ENCODE measurements around the gene LPP.

The LPP gene

GRCh38 chr3:188204526-188204925 is 50.6 kb downstream of the LPP start:
- Histone ChIP-seq H3K4me1 (ENCODE audit: control insufficient read depth, insufficient read depth, low read length) (peaks cover 7% of the 10 kb centered on the region), H3K9ac (ENCODE audit: low read depth, low read length) (no peak overlapping the region), H3K4me3 (ENCODE audit: low read depth, low read length) (no peak overlapping the region), H3K36me3 (ENCODE audit: control insufficient read depth, insufficient read depth, low read length) (no peaks in the 10 kb centered on the region), H3K27me3 (ENCODE audit: control insufficient read depth, insufficient read depth, low read length) (no peaks in the 10 kb centered on the region), H3K9me3 (ENCODE audit: control insufficient read depth, insufficient read depth, low read length) (no peaks in the 10 kb centered on the region)

GRCh38 chr3:188205992-188206416 is 52.0 kb downstream of the LPP start:
- Histone ChIP-seq H3K36me3 (ENCODE audit: control insufficient read depth, insufficient read depth, low read length) (no peaks in the 10 kb centered on the region), H3K27me3 (ENCODE audit: control insufficient read depth, insufficient read depth, low read length) (no peaks in the 10 kb centered on the region), H3K4me1 (ENCODE audit: control insufficient read depth, insufficient read depth, low read length) (peaks cover 7% of the 10 kb centered on the region), H3K9me3 (ENCODE audit: control insufficient read depth, insufficient read depth, low read length) (no peaks in the 10 kb centered on the region), H3K4me3 (ENCODE audit: low read depth, low read length) (no peak overlapping the region), H3K9ac (ENCODE audit: low read depth, low read length) (no peak overlapping the region)

- H3K9ac ChIP-seq (ENCODE audit: low read depth, low read length) = no peak overlapping the region
- no peaks in the 10 kb centered on the region for H3K27me3 ChIP-seq (ENCODE audit: control insufficient read depth, insufficient read depth, low read length)
- no peaks in the 10 kb centered on the region for H3K36me3 ChIP-seq (ENCODE audit: control insufficient read depth, insufficient read depth, low read length)
- no peaks in the 10 kb centered on the region for H3K9me3 ChIP-seq (ENCODE audit: control insufficient read depth, insufficient read depth, low read length)
- no peak overlapping the region for H3K4me3 ChIP-seq (ENCODE audit: low read depth, low read length)
- H3K4me1 ChIP-seq (ENCODE audit: control insufficient read depth, insufficient read depth, low read length) = peaks cover 7% of the 10 kb centered on the region
These were observed 52.8 kb downstream of the LPP start for GRCh38 chr3:188206787-188207186.

GRCh38 chr3:188207941-188208515 is 54.1 kb downstream of the LPP start:
- H3K4me3 ChIP-seq (ENCODE audit: low read depth, low read length) = no peak overlapping the region
- H3K9ac ChIP-seq (ENCODE audit: low read depth, low read length) = no peak overlapping the region
- no peaks in the 10 kb centered on the region for H3K9me3 ChIP-seq (ENCODE audit: control insufficient read depth, insufficient read depth, low read length)
- peaks cover 7% of the 10 kb centered on the region for H3K4me1 ChIP-seq (ENCODE audit: control insufficient read depth, insufficient read depth, low read length)
- H3K27me3 ChIP-seq (ENCODE audit: control insufficient read depth, insufficient read depth, low read length) = no peaks in the 10 kb centered on the region
- H3K36me3 ChIP-seq (ENCODE audit: control insufficient read depth, insufficient read depth, low read length) = no peaks in the 10 kb centered on the region

- no peaks in the 10 kb centered on the region for H3K36me3 ChIP-seq (ENCODE audit: control insufficient read depth, insufficient read depth, low read length)
- H3K4me3 ChIP-seq (ENCODE audit: low read depth, low read length) = no peak overlapping the region
- H3K9ac ChIP-seq (ENCODE audit: low read depth, low read length) = no peak overlapping the region
- no peaks in the 10 kb centered on the region for H3K9me3 ChIP-seq (ENCODE audit: control insufficient read depth, insufficient read depth, low read length)
- no peaks in the 10 kb centered on the region for H3K27me3 ChIP-seq (ENCODE audit: control insufficient read depth, insufficient read depth, low read length)
- H3K4me1 ChIP-seq (ENCODE audit: control insufficient read depth, insufficient read depth, low read length) = peaks cover 7% of the 10 kb centered on the region
These were observed 54.6 kb downstream of the LPP start for GRCh38 chr3:188208516-188208981.

GRCh38 chr3:188209034-188209433 is 55.1 kb downstream of the LPP start:
- Histone ChIP-seq H3K9ac (ENCODE audit: low read depth, low read length) (no peak overlapping the region), H3K4me3 (ENCODE audit: low read depth, low read length) (no peak overlapping the region), H3K27me3 (ENCODE audit: control insufficient read depth, insufficient read depth, low read length) (no peaks in the 10 kb centered on the region), H3K9me3 (ENCODE audit: control insufficient read depth, insufficient read depth, low read length) (no peaks in the 10 kb centered on the region), H3K4me1 (ENCODE audit: control insufficient read depth, insufficient read depth, low read length) (peaks cover 7% of the 10 kb centered on the region), H3K36me3 (ENCODE audit: control insufficient read depth, insufficient read depth, low read length) (no peaks in the 10 kb centered on the region)

GRCh38 chr3:188209740-188210139 is 55.8 kb downstream of the LPP start:
- Histone ChIP-seq H3K27me3 (ENCODE audit: control insufficient read depth, insufficient read depth, low read length) (no peaks in the 10 kb centered on the region), H3K4me3 (ENCODE audit: low read depth, low read length) (no peak overlapping the region), H3K9ac (ENCODE audit: low read depth, low read length) (no peak overlapping the region), H3K4me1 (ENCODE audit: control insufficient read depth, insufficient read depth, low read length) (peaks cover 7% of the 10 kb centered on the region), H3K36me3 (ENCODE audit: control insufficient read depth, insufficient read depth, low read length) (no peaks in the 10 kb centered on the region), H3K9me3 (ENCODE audit: control insufficient read depth, insufficient read depth, low read length) (no peaks in the 10 kb centered on the region)

GRCh38 chr3:188211476-188211875 is 57.5 kb downstream of the LPP start:
- Histone ChIP-seq H3K4me1 (ENCODE audit: control insufficient read depth, insufficient read depth, low read length) (peaks cover 4% of the 10 kb centered on the region), H3K4me3 (ENCODE audit: low read depth, low read length) (no peak overlapping the region), H3K9me3 (ENCODE audit: control insufficient read depth, insufficient read depth, low read length) (no peaks in the 10 kb centered on the region), H3K9ac (ENCODE audit: low read depth, low read length) (no peak overlapping the region), H3K27me3 (ENCODE audit: control insufficient read depth, insufficient read depth, low read length) (no peaks in the 10 kb centered on the region), H3K36me3 (ENCODE audit: control insufficient read depth, insufficient read depth, low read length) (no peaks in the 10 kb centered on the region)

GRCh38 chr3:188212308-188212969 is 58.5 kb downstream of the LPP start:
- Histone ChIP-seq H3K9ac (ENCODE audit: low read depth, low read length) (no peak overlapping the region), H3K4me1 (ENCODE audit: control insufficient read depth, insufficient read depth, low read length) (peaks cover 4% of the 10 kb centered on the region), H3K9me3 (ENCODE audit: control insufficient read depth, insufficient read depth, low read length) (no peaks in the 10 kb centered on the region), H3K27me3 (ENCODE audit: control insufficient read depth, insufficient read depth, low read length) (no peaks in the 10 kb centered on the region), H3K4me3 (ENCODE audit: low read depth, low read length) (no peak overlapping the region), H3K36me3 (ENCODE audit: control insufficient read depth, insufficient read depth, low read length) (no peaks in the 10 kb centered on the region)

GRCh38 chr3:188214442-188214841 is 60.5 kb downstream of the LPP start:
- no peak overlapping the region for H3K4me3 ChIP-seq (ENCODE audit: low read depth, low read length)
- H3K9ac ChIP-seq (ENCODE audit: low read depth, low read length) = no peak overlapping the region
- no peaks in the 10 kb centered on the region for H3K9me3 ChIP-seq (ENCODE audit: control insufficient read depth, insufficient read depth, low read length)
- no peaks in the 10 kb centered on the region for H3K36me3 ChIP-seq (ENCODE audit: control insufficient read depth, insufficient read depth, low read length)
- H3K4me1 ChIP-seq (ENCODE audit: control insufficient read depth, insufficient read depth, low read length) = peaks cover 3% of the 10 kb centered on the region
- no peaks in the 10 kb centered on the region for H3K27me3 ChIP-seq (ENCODE audit: control insufficient read depth, insufficient read depth, low read length)

- Histone ChIP-seq H3K4me1 (ENCODE audit: control insufficient read depth, insufficient read depth, low read length) (peaks cover 3% of the 10 kb centered on the region), H3K9ac (ENCODE audit: low read depth, low read length) (no peak overlapping the region), H3K36me3 (ENCODE audit: control insufficient read depth, insufficient read depth, low read length) (no peaks in the 10 kb centered on the region), H3K4me3 (ENCODE audit: low read depth, low read length) (no peak overlapping the region), H3K9me3 (ENCODE audit: control insufficient read depth, insufficient read depth, low read length) (no peaks in the 10 kb centered on the region), H3K27me3 (ENCODE audit: control insufficient read depth, insufficient read depth, low read length) (no peaks in the 10 kb centered on the region)
These were observed 61.2 kb downstream of the LPP start for GRCh38 chr3:188215129-188215528.

- H3K4me3 ChIP-seq (ENCODE audit: low read depth, low read length) = no peak overlapping the region
- no peaks in the 10 kb centered on the region for H3K27me3 ChIP-seq (ENCODE audit: control insufficient read depth, insufficient read depth, low read length)
- no peaks in the 10 kb centered on the region for H3K36me3 ChIP-seq (ENCODE audit: control insufficient read depth, insufficient read depth, low read length)
- H3K9me3 ChIP-seq (ENCODE audit: control insufficient read depth, insufficient read depth, low read length) = no peaks in the 10 kb centered on the region
- H3K9ac ChIP-seq (ENCODE audit: low read depth, low read length) = no peak overlapping the region
- peaks cover 3% of the 10 kb centered on the region for H3K4me1 ChIP-seq (ENCODE audit: control insufficient read depth, insufficient read depth, low read length)
These were observed 63.1 kb downstream of the LPP start for GRCh38 chr3:188217011-188217463.
